Coronary artery (tissue), 2 donors: ENCODE data around the gene SMIM27.
A peak's percentile ranks its signal among the peaks of the same experiment; 100 is the strongest.
"Not testable (repeated sequence)": the region's sequence is repeated elsewhere in the genome, so short reads cannot be mapped to it uniquely, and the experiment has no call there.

Experiments
- DNase-seq: peaks from one replicate; pipeline ENCODE4 v3.0.0-alpha.2; 2017; ENCODE audit warnings: low spot score
- H3K27ac ChIP-seq, 2 donors: fragments of 200-600 bp; sonication (generic); one replicate each; pipeline ENCODE4 v1.5.1; 2016 to 2019
- H3K4me3 ChIP-seq: fragments of 200-600 bp; sonication (generic); 2 replicates; pipeline ENCODE4 v1.5.1; 2016; ENCODE audit warnings: mild to moderate bottlenecking, moderate library complexity
- CTCF ChIP-seq: fragments of 200-600 bp; sonication (generic); IDR thresholded peaks from one replicate; pipeline ENCODE4 v1.5.1; 2019; ENCODE audit warnings: antibody characterized with exemption

The SMIM27 gene

DNA sequence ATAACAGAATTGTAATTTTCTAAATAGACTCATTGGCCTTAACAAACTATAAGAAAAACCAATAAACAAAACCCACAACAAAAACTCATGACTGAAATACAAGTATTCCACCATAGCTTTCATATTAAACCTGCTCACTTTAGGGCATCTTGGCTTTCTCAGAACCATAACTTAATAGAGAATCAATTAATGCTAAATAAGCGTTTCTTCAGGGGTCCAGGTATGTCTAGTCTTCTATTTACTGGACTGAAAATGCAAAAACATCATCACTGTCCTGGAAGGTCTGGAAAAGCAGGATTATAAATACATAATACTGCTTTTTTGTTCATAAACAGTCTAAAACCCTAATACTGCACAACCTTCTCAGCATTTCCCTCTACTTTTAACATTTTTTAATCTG, 6.2 kb upstream of the SMIM27 start:
- no peak for DNase-seq
- Histone ChIP-seq H3K27ac (no peak overlapping the region), H3K4me3 (no peak overlapping the region)
- TF ChIP-seq CTCF = no peak

DNA sequence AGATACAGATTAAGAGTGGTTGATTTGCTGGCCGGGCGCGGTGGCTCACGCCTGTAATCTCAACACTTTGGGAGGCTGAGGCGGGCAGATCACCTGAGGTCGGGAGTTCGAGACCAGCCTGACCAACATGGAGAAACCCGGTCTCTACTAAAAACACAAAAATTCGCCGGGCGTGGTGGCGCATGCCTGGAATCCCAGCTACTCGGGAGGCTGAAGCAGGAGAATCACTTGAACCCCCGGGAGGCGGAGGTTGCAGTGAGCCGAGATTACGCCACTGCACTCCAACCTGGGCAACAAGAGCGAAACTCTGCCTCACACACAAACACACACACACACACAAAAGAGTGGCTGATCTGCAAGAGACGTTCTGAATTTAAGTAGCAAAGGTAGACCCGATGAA, 3.9 kb upstream of the SMIM27 start:
- not testable (repeated sequence) for H3K4me3 ChIP-seq, DNase-seq, H3K27ac ChIP-seq

- DNase-seq = no peak
- peak overlapping the region; percentile 85 for H3K4me3 ChIP-seq
Measured at GRCh38 chr9:32550150-32550561, 2.0 kb upstream of the SMIM27 start.

GRCh38 chr9:32550562-32551275, 1.4 kb upstream of the SMIM27 start:
- Histone ChIP-seq H3K4me3 (peak overlapping the region; percentile 85), H3K27ac (peak overlapping the region; percentile 80 to 94)
- TF ChIP-seq CTCF = no peak
- peak; percentile 96 for DNase-seq

More at GRCh38 chr9:32550150-32550561, 2.0 kb upstream of the SMIM27 start:
- peak overlapping the region; percentile 80 to 94 for H3K27ac ChIP-seq
- TF ChIP-seq CTCF = no peak

DNA sequence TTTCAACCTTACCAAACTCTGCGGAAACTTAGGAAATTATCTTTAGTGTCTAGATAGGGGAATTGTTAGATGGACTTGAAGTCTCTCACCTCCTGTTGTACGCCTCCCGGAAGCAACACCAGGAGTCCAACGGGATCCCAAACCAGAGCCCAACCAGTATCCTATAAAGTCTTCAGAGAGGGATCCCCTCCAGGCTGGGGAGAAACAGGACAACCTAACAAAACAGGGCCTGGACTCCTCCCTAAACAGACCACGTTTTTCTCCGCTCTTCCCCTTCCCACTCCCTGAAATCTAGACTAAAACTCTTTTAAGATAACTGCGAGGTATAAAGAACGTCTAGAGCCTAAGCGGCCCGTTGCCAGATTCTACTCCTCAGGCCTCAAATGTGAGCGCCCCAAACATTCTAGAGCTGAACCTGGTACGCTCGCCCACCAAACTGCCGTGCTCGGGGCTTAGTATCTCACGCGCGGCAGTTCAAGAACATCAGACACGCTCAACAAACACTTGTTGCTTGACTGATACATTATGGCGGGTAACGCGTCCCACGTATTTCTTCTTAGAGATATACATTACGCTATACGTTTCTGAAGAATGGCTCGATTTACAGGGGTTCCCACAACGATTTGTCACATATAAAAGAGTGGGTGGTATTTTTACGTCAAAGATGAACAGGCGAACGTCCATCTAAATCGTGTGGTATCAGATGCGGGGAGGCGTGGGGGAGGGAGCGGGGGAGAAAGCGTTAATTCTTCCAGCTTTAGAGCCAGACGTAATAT, 663 bp upstream of the SMIM27 start:
- TF ChIP-seq CTCF = no peak
- Histone ChIP-seq H3K27ac (peak overlapping the region; percentile 80 to 94), H3K4me3 (peak overlapping the region; percentile 85)
- peak; percentile 76 for DNase-seq

DNA sequence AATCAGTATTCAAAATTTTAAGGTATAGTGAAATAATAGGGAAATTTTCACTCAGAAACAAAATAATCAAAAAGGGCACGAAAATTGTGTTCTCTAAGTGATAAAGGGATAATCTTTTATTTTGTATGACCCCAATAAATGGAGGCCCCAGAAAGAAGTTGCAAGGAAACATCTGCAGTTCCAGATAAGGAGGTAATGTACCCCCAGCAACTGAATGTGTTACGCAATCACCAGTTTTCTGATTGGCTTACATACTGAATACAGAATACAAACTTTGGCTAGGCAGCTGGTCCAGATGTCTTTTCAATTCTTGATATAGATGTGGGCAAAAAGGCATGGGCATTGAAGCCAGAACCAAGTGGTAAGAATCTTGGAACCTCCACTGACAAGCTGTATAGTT, 2.0 kb downstream of the SMIM27 start:
- Histone ChIP-seq H3K4me3 (no peak overlapping the region), H3K27ac (no peak overlapping the region)
- no peak for DNase-seq
- TF ChIP-seq CTCF = no peak

GRCh38 chr9:32554591-32554990, 2.5 kb downstream of the SMIM27 start:
- H3K4me3 ChIP-seq = no peak overlapping the region
- TF ChIP-seq CTCF = no peak
- no peak for DNase-seq
- H3K27ac ChIP-seq = no peak overlapping the region
